NB4 (cell line): ENCODE data around the gene SLC7A10.
"Not testable (repeated sequence)": the region's sequence is repeated elsewhere in the genome, so short reads cannot be mapped to it uniquely, and the experiment has no call there.

ENCODE experiments used
- CTCF ChIP-seq: IDR thresholded peaks from one replicate; pipeline ENCODE4 v1.5.1; 2012; ENCODE audit warnings: low read depth, low read length
- MAX ChIP-seq: IDR thresholded peaks from 2 replicates; pipeline ENCODE4 v1.6.1; 2011; ENCODE audit warnings: low read depth, low read length
- POLR2A ChIP-seq: IDR thresholded peaks from 2 replicates; pipeline ENCODE4 v1.6.1; 2011; ENCODE audit warnings: mild to moderate bottlenecking; ENCODE audit not compliant: insufficient read length; ENCODE audit errors: extremely low read depth

- not testable (repeated sequence) for TF ChIP-seq POLR2A, CTCF, MAX
These were observed 3.4 kb downstream of the SLC7A10 start for GRCh38 chr19:33222255-33222654.
